Ectodermal cell (in vitro differentiated cells): Measurements from ENCODE around the gene GLT1D1.
"Not testable (repeated sequence)": the region's sequence is repeated elsewhere in the genome, so short reads cannot be mapped to it uniquely, and the experiment has no call there.

Source experiments
- H3K27ac ChIP-seq: 2 replicates; pipeline ENCODE4 v1.7.0; 2013; ENCODE audit warnings: mild to moderate bottlenecking, low read depth, low read length; ENCODE audit not compliant: insufficient read depth, poor library complexity, severe bottlenecking
- H3K27me3 ChIP-seq: 2 replicates; pipeline ENCODE4 v1.7.0; 2013; ENCODE audit warnings: mild to moderate bottlenecking, low read length; ENCODE audit not compliant: insufficient read depth, control insufficient read depth, poor library complexity, severe bottlenecking
- H3K36me3 ChIP-seq: one replicate; pipeline ENCODE4 v1.7.0; 2013; ENCODE audit warnings: low read length; ENCODE audit not compliant: control insufficient read depth, insufficient read depth
- H3K4me1 ChIP-seq: one replicate; pipeline ENCODE4 v1.7.0; 2013; ENCODE audit warnings: low read length; ENCODE audit not compliant: control insufficient read depth, insufficient read depth
- H3K4me3 ChIP-seq: 2 replicates; pipeline ENCODE4 v1.7.0; 2013; ENCODE audit warnings: low read depth, low read length, control low read depth; ENCODE audit not compliant: insufficient read depth
- H3K9me3 ChIP-seq: 2 replicates; pipeline ENCODE4 v1.7.0; 2013; ENCODE audit warnings: mild to moderate bottlenecking, low read length, moderate library complexity; ENCODE audit not compliant: control insufficient read depth
- WGBS, 2 experiments: methylation state at CpG; one replicate each; pipeline ENCODE4 v1.1.7; 2013; ENCODE audit warnings: missing lambda C conversion rate in 2 of 2; 5-methylcytosine and 5-hydroxymethylcytosine counted together

The GLT1D1 gene

GRCh38 chr12:128840862-128841468 lies 12.3 kb upstream of the GLT1D1 start:
- Histone ChIP-seq H3K36me3 (no peaks in the 10 kb centered on the region), H3K27ac (no peak overlapping the region), H3K4me3 (no peak overlapping the region), H3K9me3 (no peaks in the 10 kb centered on the region), H3K27me3 (no peaks in the 10 kb centered on the region), H3K4me1 (no peaks in the 10 kb centered on the region)
- 73 to 74% methylated on average over 8 of the region's 8 CpGs for WGBS, 2 experiments

- 93% methylated on average over 11 of the region's 11 CpGs for WGBS, 2 experiments
- Histone ChIP-seq H3K27me3 (no peaks in the 10 kb centered on the region), H3K36me3 (no peaks in the 10 kb centered on the region), H3K27ac (no peak overlapping the region), H3K4me1 (no peaks in the 10 kb centered on the region), H3K4me3 (no peak overlapping the region), H3K9me3 (no peaks in the 10 kb centered on the region)
These were observed 10.7 kb upstream of the GLT1D1 start for GRCh38 chr12:128842579-128842978.

GRCh38 chr12:128843538-128843937 lies 9.7 kb upstream of the GLT1D1 start:
- Histone ChIP-seq H3K4me1 (no peaks in the 10 kb centered on the region), H3K27me3 (no peaks in the 10 kb centered on the region), H3K27ac (no peak overlapping the region), H3K4me3 (no peak overlapping the region), H3K9me3 (no peaks in the 10 kb centered on the region), H3K36me3 (no peaks in the 10 kb centered on the region)
- WGBS, 2 experiments, result 87 to 95% methylated on average over 4 of the region's 4 CpGs

- Histone ChIP-seq H3K36me3 (no peaks in the 10 kb centered on the region), H3K4me3 (no peak overlapping the region), H3K9me3 (no peaks in the 10 kb centered on the region), H3K27ac (no peak overlapping the region), H3K4me1 (no peaks in the 10 kb centered on the region), H3K27me3 (no peaks in the 10 kb centered on the region)
- WGBS, 2 experiments, result 64 to 66% methylated on average over 10 to 11 of the region's 11 CpGs
These were observed 9.1 kb upstream of the GLT1D1 start for GRCh38 chr12:128844031-128844635.

- H3K4me3 ChIP-seq, H3K9me3 ChIP-seq, H3K27me3 ChIP-seq, H3K36me3 ChIP-seq, H3K4me1 ChIP-seq, H3K27ac ChIP-seq: not testable (repeated sequence)
- 92% methylated on average over 27 of the region's 27 CpGs for WGBS, 2 experiments
These were observed 6.6 kb upstream of the GLT1D1 start for GRCh38 chr12:128846671-128847070.

- H3K27me3 ChIP-seq, result peaks cover 10% of the 10 kb centered on the region
- WGBS, 2 experiments, result 95 to 96% methylated on average over 14 of the region's 14 CpGs
- no peaks in the 10 kb centered on the region for H3K9me3 ChIP-seq
- no peaks in the 10 kb centered on the region for H3K36me3 ChIP-seq
- H3K4me3 ChIP-seq, result no peak overlapping the region
- no peaks in the 10 kb centered on the region for H3K4me1 ChIP-seq
- no peak overlapping the region for H3K27ac ChIP-seq
These were observed 4.9 kb upstream of the GLT1D1 start for GRCh38 chr12:128848371-128848770.

- WGBS, 2 experiments, result 88 to 90% methylated on average over 6 of the region's 6 CpGs
- not testable (repeated sequence) for H3K4me1 ChIP-seq, H3K36me3 ChIP-seq, H3K9me3 ChIP-seq, H3K4me3 ChIP-seq, H3K27ac ChIP-seq
- H3K27me3 ChIP-seq, result peaks cover 22% of the 10 kb centered on the region
These were observed 3.5 kb upstream of the GLT1D1 start for GRCh38 chr12:128849806-128850205.

- WGBS, 2 experiments, result 93 to 96% methylated on average over 3 of the region's 3 CpGs
- no peaks in the 10 kb centered on the region for H3K36me3 ChIP-seq
- H3K4me3 ChIP-seq, result no peak overlapping the region
- no peaks in the 10 kb centered on the region for H3K4me1 ChIP-seq
- no peaks in the 10 kb centered on the region for H3K9me3 ChIP-seq
- H3K27ac ChIP-seq, result no peak overlapping the region
- peaks cover 23% of the 10 kb centered on the region for H3K27me3 ChIP-seq
These were observed 2.9 kb upstream of the GLT1D1 start for GRCh38 chr12:128850400-128850799.

- not testable (repeated sequence) for H3K4me1 ChIP-seq, H3K27ac ChIP-seq, H3K9me3 ChIP-seq, H3K4me3 ChIP-seq, H3K36me3 ChIP-seq
- H3K27me3 ChIP-seq, result peaks cover 23% of the 10 kb centered on the region
- WGBS, 2 experiments, result 80% methylated on average over 7 of the region's 7 CpGs
These were observed 1.8 kb upstream of the GLT1D1 start for GRCh38 chr12:128851429-128851828.

- Histone ChIP-seq H3K36me3 (no peaks in the 10 kb centered on the region), H3K9me3 (no peaks in the 10 kb centered on the region), H3K27me3 (peaks cover 23% of the 10 kb centered on the region), H3K27ac (no peak overlapping the region), H3K4me3 (no peak overlapping the region), H3K4me1 (no peaks in the 10 kb centered on the region)
- 89 to 97% methylated on average over 8 of the region's 8 CpGs for WGBS, 2 experiments
These were observed 1.1 kb upstream of the GLT1D1 start for GRCh38 chr12:128852026-128852698.
